ENCODE results near the gene SH3TC1.

DNA sequence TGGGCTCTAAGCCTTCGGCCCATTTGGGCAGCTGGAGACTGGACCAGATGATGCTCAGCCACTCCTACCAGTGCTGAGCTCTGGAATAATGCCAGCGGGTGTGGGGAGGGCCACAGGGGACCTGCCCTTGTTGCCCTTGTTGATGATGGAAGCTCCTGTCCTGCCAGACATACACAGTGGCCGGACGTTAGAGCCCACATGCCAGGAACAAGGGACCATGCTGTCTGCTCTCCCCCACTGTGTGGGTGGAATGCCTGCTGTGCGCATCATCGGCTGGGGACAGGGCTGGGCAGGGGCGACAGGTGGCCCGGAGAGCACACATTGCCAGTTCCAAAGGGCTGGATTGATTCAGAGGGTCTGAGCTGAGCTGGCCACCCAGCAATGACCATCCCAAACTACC is 42.5 kb upstream of the SH3TC1 start:
- TF ChIP-seq EP300 (IDR thresholded peaks at IDR 0.05): no peak
- TF ChIP-seq, protein P1, sequence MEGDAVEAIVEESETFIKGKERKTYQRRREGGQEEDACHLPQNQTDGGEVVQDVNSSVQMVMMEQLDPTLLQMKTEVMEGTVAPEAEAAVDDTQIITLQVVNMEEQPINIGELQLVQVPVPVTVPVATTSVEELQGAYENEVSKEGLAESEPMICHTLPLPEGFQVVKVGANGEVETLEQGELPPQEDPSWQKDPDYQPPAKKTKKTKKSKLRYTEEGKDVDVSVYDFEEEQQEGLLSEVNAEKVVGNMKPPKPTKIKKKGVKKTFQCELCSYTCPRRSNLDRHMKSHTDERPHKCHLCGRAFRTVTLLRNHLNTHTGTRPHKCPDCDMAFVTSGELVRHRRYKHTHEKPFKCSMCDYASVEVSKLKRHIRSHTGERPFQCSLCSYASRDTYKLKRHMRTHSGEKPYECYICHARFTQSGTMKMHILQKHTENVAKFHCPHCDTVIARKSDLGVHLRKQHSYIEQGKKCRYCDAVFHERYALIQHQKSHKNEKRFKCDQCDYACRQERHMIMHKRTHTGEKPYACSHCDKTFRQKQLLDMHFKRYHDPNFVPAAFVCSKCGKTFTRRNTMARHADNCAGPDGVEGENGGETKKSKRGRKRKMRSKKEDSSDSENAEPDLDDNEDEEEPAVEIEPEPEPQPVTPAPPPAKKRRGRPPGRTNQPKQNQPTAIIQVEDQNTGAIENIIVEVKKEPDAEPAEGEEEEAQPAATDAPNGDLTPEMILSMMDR (IDR thresholded peaks at IDR 0.05): no peak
- TF ChIP-seq POLR2AphosphoS5 (IDR thresholded peaks at IDR 0.05): no peak

All from esophagus muscularis mucosa (tissue), 4 donors.